ENCODE results near the gene SLC34A3.

Gene SLC34A3

GRCh38 chr9:137195525-137196220 lies 35.0 kb upstream of the SLC34A3 start:
- in situ Hi-C loops (cut with MboI; ENCODE audit: low sequenced_read_pairs), result no loop called here

GRCh38 chr9:137198051-137198901 lies 32.4 kb upstream of the SLC34A3 start:
- in situ Hi-C loops (cut with MboI; ENCODE audit: low sequenced_read_pairs), result no loop called here

- in situ Hi-C loops (cut with MboI; ENCODE audit: low sequenced_read_pairs), result no loop called here
These were observed 31.8 kb upstream of the SLC34A3 start for GRCh38 chr9:137198902-137199283.

- in situ Hi-C loops (cut with MboI; ENCODE audit: low sequenced_read_pairs), result no loop called here
These were observed 31.1 kb upstream of the SLC34A3 start for GRCh38 chr9:137199411-137200121.

- in situ Hi-C loops (cut with MboI; ENCODE audit: low sequenced_read_pairs), result no loop called here
These were observed 30.1 kb upstream of the SLC34A3 start, which contains the start of gene TPRN for GRCh38 chr9:137200311-137201204. TSS of gene TPRN (minus strand) at chr9:137200741. CDS start at chr9:137200711, 30 bp downstream.

GRCh38 chr9:137201205-137201868 lies 29.4 kb upstream of the SLC34A3 start:
- in situ Hi-C loops (cut with MboI; ENCODE audit: low sequenced_read_pairs), result no loop called here

- in situ Hi-C loops (cut with MboI; ENCODE audit: low sequenced_read_pairs), result no loop called here
These were observed 27.7 kb upstream of the SLC34A3 start for GRCh38 chr9:137202966-137203365.

GRCh38 chr9:137204731-137205125 lies 26.0 kb upstream of the SLC34A3 start:
- in situ Hi-C loops (cut with MboI; ENCODE audit: low sequenced_read_pairs), result no loop called here

- in situ Hi-C loops (cut with MboI; ENCODE audit: low sequenced_read_pairs), result no loop called here
These were observed 25.3 kb upstream of the SLC34A3 start, which contains the start of the genes NDOR1 and TMEM203 for GRCh38 chr9:137205126-137206069. TSS of gene NDOR1 (plus strand) at chr9:137205700. CDS start at chr9:137205778, 78 bp downstream. TSS of gene TMEM203 (minus strand) at chr9:137205648. CDS start at chr9:137205414, 234 bp downstream.

GRCh38 chr9:137206602-137207001 lies 24.1 kb upstream of the SLC34A3 start:
- in situ Hi-C loops (cut with MboI; ENCODE audit: low sequenced_read_pairs), result no loop called here

GRCh38 chr9:137211532-137211931 lies 19.2 kb upstream of the SLC34A3 start:
- in situ Hi-C loops (cut with MboI; ENCODE audit: low sequenced_read_pairs), result no loop called here

GRCh38 chr9:137212520-137212919 lies 18.2 kb upstream of the SLC34A3 start:
- in situ Hi-C loops (cut with MboI; ENCODE audit: low sequenced_read_pairs), result no loop called here

GRCh38 chr9:137213160-137214060 lies 17.3 kb upstream of the SLC34A3 start:
- in situ Hi-C loops (cut with MboI; ENCODE audit: low sequenced_read_pairs), result no loop called here

- in situ Hi-C loops (cut with MboI; ENCODE audit: low sequenced_read_pairs), result no loop called here
These were observed 16.1 kb upstream of the SLC34A3 start for GRCh38 chr9:137214620-137215019.

- in situ Hi-C loops (cut with MboI; ENCODE audit: low sequenced_read_pairs), result no loop called here
These were observed 15.3 kb upstream of the SLC34A3 start for GRCh38 chr9:137215196-137215986.

- in situ Hi-C loops (cut with MboI; ENCODE audit: low sequenced_read_pairs), result no loop called here
These were observed 14.3 kb upstream of the SLC34A3 start for GRCh38 chr9:137216188-137216965.

All from hTERT RPE-1 (cell line).